Glutamatergic neuron (in vitro differentiated cells): ENCODE results near the gene ZNF134. TPM values are rescaled to one million over a fixed set of nuclear protein-coding genes. Genes with fewer than 3 reads are reported as not detected.

Experiments used
- total RNA-seq: library from RNA; stranded (reverse); fragmentation: NEBNext Ultra II Directional; extraction: Animal tissue kit (Norgen Biotek cat#: 25700); gene quantifications from one replicate; pipeline ENCODE4 v1.2.1, GENCODE V29; 2021; ENCODE audit not compliant: unreplicated experiment

ZNF134 gene
- total RNA-seq, 1 donor from 2014 or later = 41.2 TPM

Other genes starting within 250 kb of the ZNF134 start
- 35.4 TPM for gene ZNF548, start 224.4 kb upstream of the ZNF134 start, total RNA-seq
- gene ZNF17, start 203.1 kb upstream of the ZNF134 start, total RNA-seq = 21.5 TPM
- 23.3 TPM for gene ZNF749, start 178.9 kb upstream of the ZNF134 start, total RNA-seq
- gene VN1R1, start 157.1 kb upstream of the ZNF134 start, total RNA-seq = 2.5 TPM
- gene ZNF772, start 136.7 kb upstream of the ZNF134 start, total RNA-seq = 33.2 TPM
- gene ZNF419, start 126.5 kb upstream of the ZNF134 start, total RNA-seq = 17.7 TPM
- 13.9 TPM for gene ZNF773, start 114.3 kb upstream of the ZNF134 start, total RNA-seq
- 10.8 TPM for gene ZNF549, start 86.9 kb upstream of the ZNF134 start, total RNA-seq
- 12.9 TPM for gene ZNF550, start 54.4 kb upstream of the ZNF134 start, total RNA-seq
- gene ZNF416, start 35.3 kb upstream of the ZNF134 start, total RNA-seq = 11.2 TPM
- gene ZIK1, start 30.1 kb upstream of the ZNF134 start, total RNA-seq = 21.5 TPM
- 4.6 TPM for gene ZNF530, start 14.4 kb upstream of the ZNF134 start, total RNA-seq
- 29.5 TPM for gene ZNF211, start 18.9 kb downstream of the ZNF134 start, total RNA-seq
- 0.69 TPM for gene ZSCAN4, start 54.7 kb downstream of the ZNF134 start, total RNA-seq
- gene ZNF551, start 67.7 kb downstream of the ZNF134 start, total RNA-seq = 13.4 TPM
- gene ZNF154, start 95.0 kb downstream of the ZNF134 start, total RNA-seq = 57.5 TPM
- 20.3 TPM for gene ZNF671, start 113.4 kb downstream of the ZNF134 start, total RNA-seq
- gene ZNF776, start 132.6 kb downstream of the ZNF134 start, total RNA-seq = 41.5 TPM
- 22.7 TPM for gene ZNF586, start 155.4 kb downstream of the ZNF134 start, total RNA-seq
- 14.9 TPM for gene ZNF552, start 200.7 kb downstream of the ZNF134 start, total RNA-seq
- gene ZNF587B, start 216.1 kb downstream of the ZNF134 start, total RNA-seq = 16.9 TPM
- gene ZNF587, start 235.6 kb downstream of the ZNF134 start, total RNA-seq = 65.0 TPM